GM19324 (cell line): ENCODE measurements around the gene SMPX.
"Not testable (repeated sequence)": the region's sequence is repeated elsewhere in the genome, so short reads cannot be mapped to it uniquely, and the experiment has no call there.

Experiments used
- ATAC-seq: cut with Tn5 transposase; IDR thresholded peaks from one replicate; pipeline ENCODE4 v1.9.1; 2021; ENCODE audit warnings: mild to moderate bottlenecking, moderate library complexity; ENCODE audit not compliant: unreplicated experiment, low FRiP score

SMPX gene

DNA sequence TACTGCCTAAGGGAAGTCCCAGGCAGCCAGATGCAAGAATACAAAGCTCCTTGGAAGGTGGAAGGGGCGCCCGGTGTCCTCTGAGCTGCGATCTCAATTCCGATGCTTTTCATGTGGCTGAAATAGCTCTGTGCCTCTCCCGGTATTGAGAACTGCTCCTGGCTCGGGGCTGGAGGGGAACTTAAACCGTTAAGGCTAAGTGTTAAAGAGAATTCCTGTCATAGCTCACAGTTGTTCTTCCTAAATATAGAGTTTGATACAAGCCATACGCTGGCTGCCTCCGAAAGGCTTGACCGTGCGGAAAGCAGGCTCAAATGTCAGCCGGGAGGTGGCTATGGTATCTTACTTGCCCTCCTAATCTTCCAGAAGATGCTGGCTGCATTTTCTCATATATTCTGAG is at the start of gene SMPX:
TSS of gene SMPX (minus strand) at position 157 of the 400 bp plus-strand sequence. CDS start 3,826 bp downstream, outside the sequence.
- ATAC-seq, result no peak

DNA sequence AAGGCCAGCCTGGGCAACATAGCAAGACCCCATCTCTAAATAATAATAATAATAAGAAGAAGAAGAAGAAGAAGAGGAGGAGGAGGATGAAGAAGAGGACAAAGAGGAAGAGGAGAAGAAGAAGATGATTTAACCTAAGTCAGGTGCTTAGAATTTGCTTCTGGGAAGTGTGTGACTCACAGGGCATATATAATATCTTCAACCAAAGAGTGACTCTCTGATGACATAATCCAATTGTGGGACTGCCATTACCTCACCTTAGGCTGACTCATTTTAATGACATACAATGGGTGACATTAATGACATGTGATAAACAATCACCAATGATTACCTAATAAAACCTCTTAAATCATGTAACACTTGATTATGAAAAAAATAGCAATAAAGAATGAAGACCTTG is 48.8 kb upstream of the SMPX start:
- ATAC-seq, result no peak

DNA sequence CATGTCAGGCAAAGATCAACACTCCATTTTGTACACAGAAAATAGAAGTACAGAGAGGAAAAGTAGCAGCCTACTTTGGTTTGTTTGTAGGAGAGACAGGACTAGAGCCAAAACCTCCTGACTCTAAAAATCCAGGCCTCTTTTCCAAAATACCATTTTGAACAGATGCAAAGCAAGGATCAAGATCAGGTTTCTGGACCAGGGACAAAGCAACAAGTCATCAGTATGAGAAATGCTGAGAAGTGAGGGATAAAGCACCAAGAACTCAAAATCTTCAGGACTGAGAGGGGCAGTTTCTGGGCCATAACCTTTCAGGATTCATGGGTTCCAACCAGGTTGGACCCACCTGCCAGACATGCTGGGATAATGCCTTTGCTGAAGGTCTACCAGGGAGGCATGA is 44.9 kb upstream of the SMPX start:
- ATAC-seq, result no peak

DNA sequence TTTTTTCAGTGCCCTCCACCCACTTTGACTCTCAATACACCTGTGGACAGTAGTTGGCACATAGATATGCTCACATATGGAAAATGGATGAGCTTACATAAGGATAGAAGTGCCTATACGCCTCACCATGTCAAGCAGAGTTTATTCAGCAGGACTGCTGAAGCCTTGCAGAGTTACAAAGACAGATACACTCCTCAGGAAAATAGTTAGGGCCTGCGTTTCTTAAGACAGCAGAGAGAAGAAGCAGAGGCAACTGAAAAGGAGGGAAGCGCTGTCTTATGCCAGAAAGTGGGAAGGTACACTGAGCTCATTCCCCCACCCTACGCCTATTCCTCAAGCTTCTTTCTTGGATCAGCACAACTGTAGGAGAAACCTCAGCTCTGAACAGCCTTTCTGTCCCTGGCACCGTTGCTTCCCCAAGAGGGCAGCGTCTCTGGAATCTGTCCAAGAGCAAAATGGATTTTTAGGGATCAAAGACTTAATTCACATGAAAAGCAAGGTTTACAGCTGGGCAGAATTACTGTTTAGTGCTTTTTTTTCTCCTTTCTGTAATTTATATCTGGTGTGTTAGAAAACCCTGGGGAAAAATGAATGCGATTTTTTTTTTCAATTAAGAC is 44.2 kb upstream of the SMPX start:
- ATAC-seq, result no peak

DNA sequence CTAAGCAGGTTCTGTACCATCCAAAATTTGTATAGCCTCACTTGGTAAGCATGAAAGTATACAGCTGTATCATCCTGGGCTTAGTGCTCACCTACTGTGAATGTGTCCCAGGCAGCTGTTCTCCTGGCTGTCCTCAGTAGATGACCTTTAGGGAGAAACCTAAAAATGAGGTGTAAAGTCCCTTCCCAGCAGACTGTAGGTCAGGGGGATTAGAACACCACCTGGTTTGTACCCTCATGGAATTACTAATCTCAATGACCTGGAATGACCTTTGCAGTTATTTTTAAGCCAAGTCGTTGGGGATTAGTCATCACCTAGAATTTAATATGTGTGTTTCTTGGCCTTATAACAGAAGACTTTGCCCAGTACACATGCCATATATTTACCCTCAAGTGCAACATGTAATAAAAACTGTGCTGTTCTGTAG is 42.4 kb upstream of the SMPX start:
- no peak for ATAC-seq

DNA sequence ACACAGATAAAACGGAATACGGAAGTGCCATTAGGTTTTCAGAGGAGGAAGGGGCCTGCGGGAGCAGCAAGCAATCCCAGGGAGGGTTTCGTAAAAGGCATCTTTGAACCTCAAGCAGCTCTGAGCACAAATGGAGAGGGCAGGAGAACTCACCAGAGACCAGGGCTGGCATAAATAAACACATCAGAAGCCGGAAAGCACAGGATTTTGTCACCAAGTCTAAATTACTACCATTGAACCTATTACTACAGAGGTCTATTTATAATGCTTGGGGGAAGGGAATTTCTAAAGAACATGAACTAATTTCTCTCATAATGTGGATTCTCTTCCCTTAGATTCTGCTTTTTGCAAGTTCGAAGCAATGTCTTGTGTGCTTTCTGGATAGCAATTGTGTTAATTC is 41.9 kb upstream of the SMPX start:
- ATAC-seq, result no peak

DNA sequence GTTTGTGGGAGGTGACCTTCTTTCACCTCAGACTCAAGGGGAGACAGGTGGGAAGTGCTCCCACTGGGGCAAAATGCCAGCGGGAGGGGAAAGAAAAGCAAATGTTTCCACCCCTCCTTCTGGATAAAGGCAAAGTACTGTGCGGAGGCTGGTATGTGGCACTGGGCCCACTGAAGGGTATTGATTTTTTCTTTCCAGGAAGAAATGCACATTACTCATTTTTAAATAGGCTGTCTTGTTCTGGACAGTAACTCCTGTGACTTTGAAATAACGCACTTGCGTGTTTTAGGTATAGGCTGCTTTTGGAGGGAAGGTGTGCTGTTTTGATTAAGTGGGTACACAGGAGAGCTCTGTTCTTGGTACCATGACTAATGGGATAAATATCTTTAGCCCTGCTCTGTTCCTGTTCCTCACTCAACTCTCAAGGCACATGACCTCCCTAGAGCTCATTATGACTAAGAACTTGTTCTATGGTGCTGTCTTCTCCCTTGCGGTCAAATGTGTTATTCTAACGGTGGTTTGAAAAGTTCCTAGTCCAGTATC is 40.8 kb upstream of the SMPX start:
- ATAC-seq, result peak; percentile 60

DNA sequence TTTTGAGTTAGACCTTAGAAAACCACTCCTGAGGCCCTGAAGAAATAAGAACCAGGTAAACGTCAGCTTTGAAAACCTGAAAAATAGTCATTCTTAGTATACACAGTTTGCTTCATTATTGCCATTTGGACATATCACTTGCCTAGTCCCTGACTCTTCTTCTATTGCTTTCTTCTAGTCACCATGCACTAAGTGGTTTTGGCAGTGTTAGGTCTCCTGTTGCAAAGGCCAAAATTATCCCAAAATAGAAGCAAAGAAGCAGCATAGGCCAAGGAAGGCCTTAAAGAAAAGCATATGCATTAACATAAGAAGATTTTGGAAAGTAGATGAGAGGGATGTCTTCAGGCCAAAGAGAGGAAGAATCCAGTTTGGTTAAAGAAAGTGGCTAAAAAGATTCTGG is 24.1 kb upstream of the SMPX start:
- ATAC-seq, result no peak

DNA sequence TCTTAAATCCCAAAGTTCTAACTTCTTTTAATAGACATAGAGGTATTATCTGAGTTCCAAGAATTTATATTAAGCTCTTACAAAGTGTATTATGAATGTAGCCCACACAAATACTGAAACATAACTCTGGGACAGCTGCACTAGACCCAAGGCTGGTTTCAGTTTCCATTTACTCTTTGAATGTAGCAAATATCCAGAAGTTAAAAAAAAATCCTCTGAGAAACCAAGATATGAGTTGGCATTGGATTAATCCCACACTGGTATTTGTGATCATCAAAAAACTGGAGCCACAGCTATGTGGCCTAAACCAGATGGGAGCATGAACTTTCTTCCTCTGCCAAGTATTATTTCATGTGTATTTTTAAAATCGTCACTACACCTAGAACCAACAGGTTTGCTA is 23.6 kb upstream of the SMPX start:
- ATAC-seq, result peak; percentile 68

DNA sequence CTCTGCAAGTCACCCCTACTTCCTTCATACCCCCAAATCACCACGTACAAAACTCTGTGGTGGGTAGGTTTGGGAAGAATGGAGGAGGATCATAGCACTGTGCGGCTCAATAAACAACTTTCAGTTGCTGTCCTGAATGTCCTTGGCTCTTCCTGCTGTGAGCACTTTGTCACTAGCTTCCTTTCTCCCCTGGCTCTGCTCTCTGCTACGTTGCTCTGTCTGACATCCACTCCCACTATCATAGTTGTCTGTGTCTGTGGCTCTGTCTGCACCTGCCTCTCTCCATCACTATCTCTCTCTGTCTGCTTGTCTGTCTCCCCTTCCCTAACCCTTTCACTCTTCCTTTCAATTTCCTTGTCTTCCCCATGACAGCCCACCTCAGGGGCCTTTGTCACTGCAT is 21.2 kb upstream of the SMPX start:
- ATAC-seq, result no peak

DNA sequence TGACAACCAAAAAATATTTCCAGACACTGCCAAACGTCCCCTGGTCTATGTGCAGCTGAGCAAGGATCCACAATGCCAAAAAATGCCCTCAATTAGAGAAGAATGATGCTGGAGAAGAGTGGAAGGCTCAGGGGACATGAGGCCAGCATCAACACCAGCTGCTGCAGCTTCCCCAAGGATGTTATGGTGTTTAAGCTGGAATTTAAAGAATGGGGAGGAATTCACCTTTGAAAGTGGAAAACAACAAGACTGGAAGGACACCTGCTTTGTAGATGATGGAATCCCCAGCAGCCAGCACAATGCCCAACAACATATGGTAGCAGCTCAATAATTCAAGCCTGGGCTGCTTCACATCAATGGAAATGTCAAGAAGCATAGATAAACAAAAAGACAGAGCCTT is 20.3 kb upstream of the SMPX start:
- ATAC-seq, result no peak

DNA sequence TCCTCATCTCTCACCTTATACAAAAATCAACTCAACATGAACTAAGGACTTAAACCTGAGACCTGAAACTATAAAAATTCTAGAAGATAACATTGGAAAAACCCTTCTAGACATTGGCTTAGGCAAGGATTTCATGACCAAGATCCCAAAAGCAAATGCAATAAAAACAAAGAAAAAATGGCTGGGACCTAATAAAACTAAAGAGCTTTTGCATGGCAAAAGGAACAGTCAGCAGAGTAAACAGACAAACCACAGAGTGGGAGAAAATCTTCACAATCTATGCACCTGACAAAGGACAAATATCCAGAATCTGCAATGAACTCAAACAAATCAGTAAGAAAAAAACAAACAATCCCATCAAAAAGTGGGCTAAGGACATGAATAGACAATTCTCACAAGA is 17.2 kb upstream of the SMPX start:
- ATAC-seq, result not testable (repeated sequence)

DNA sequence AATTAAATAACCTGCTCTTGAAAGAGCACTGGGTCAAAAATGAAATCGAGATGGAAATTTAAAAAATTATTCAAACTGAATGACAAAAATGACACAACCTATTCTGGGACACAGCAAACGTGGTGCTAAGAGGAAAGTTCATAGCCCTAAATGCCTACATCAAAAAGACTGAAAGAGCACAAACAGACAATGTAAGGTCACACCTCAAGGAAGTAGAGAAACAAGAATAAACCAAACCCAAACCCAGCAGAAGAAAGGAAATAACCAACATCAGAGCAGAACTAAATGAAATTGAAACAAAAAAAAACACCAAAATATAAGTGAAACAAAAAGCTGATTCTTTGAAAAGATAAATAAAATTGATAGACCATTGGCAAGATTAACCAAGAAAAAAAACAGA is 15.1 kb upstream of the SMPX start:
- ATAC-seq, result not testable (repeated sequence)

DNA sequence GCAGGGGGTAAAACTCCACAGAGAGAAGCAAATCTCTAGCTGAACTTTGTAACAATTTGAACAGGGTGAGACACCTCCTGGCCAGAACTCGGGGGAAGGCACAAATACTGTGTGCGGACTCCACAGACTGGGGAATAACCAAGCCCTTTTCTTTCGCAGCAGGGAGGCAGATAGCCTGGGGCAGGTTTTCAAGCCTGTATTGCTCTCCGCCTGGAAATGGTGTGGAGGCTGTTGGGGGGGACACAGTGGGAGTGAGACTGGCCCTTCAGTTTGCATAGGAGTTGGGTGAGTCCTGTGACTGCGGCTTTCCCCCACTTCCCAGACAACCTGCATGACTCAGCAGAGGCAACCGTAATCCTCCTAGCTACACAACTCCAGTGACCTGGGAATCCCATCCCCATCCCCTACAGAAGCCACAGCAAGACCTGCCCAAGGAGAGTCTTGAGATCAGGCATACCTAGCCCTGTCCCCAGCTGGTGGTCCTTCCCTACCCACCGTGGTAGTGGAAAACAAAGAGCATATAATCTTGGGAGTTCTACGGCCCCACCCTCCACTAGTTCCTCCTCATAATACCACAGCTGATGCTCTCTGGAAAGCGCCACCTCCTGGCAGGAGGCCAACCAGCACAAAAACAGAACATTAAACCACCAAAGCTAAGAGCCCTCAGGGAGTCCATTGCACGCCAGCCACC is 12.9 kb upstream of the SMPX start:
- no peak for ATAC-seq

DNA sequence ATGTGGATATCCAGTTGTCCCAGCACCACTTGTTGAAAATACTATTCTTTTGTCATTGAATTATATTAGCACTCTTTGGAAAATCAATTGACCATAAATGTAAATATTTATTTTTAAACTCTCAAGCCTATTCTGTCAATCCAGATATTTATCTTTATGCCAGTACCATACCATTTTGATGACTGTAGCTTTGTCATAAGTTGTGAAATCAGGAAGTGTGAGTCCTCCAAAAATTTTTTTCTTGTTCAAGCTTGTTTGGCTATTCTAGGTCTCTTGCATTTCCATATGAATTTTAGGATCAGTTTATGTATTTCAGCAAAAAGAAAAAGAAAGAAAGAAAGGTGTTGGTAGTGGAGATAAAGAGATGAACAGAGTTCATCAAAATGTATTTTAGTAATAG is 8.2 kb upstream of the SMPX start:
- ATAC-seq, result no peak

DNA sequence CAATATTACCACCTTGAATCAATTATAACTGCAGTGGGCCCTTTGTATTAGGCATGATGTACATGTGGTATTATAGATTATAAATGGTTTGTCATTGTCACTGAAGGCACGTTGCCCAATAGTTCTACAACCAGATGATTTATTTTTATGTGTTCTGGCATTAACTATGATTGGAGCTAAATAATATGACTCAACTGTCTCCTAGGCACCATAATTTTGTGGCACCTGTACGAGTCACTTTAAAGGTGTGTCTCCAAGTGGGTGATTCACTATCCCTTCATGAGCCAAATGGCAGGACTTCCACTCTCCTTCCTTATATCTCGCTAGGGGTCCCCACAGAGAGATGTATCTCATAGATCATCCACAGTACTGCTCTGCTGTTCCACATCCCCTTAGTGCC is 6.1 kb upstream of the SMPX start:
- ATAC-seq, result no peak

DNA sequence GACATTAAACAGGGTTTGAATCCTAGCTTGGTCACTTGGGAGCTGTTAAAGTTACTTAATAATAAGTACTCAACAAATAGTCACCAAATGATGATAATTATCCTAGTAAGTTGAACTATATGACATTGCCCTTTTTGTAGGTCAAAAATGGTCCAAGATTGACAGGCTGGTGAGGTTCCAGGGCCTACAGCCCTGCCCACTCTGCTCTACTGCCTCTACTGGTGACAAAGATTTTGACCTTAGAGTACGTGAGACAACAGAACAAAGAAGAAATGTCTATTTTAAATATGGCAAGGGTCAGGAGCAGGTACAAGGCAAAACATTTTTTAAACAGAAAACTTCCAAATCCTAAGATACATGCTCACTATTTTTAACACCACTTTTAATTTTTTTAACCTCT is 572 bp upstream of the SMPX start:
- ATAC-seq, result no peak

DNA sequence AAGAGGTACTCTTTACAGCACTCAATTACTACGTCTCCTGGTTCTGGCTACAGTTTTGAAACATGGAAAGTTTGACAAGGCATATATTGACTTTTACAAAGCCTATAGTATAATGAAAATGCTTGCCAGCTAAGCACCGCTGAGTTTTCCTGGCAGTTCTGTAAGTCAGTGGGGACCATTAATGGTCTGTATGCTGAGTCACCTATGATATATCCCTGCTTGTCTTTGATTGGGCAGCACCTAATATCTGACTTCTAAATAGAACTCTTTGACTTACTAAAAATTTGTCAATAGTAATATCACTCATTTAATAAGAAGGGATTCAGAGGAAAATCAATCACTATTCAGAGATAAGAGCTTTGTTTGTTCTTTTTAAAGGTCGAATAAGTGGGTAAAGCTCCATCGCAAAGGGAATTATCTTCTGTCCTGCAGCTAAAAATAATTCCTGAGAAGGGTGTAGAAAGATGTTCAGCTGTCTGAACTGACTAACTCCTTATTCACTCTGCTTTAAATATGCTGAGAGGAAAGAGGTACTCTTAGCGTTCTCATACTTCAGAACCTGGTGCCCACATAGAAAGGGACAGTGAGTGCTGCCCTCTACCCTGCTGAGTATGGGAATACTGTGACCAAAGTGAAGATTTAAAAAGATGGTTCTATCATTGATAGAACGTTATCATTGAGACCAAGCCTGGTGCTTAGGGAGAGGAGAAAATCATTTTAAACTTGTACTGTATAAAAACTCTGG is 959 bp downstream of the SMPX start:
- no peak for ATAC-seq

DNA sequence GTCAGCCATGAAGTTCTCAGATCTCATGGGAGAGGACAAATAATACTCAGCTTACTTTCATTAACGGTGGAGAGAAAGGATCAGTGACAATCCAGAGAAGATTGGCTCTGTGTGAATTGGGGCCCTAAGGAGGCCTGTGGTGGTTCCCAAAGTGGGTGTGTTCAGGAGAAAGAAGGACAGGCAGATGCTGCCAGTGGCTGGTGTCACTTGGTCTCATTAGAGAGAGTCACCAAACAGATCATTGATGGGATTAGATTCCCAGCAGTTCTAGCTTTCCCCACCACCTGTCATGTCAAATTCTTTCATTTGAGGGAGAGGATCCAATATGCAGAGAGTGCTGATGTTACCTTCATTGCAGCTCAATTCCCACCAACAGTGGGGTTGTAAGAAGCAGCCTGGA is 8.0 kb downstream of the SMPX start:
- no peak for ATAC-seq

DNA sequence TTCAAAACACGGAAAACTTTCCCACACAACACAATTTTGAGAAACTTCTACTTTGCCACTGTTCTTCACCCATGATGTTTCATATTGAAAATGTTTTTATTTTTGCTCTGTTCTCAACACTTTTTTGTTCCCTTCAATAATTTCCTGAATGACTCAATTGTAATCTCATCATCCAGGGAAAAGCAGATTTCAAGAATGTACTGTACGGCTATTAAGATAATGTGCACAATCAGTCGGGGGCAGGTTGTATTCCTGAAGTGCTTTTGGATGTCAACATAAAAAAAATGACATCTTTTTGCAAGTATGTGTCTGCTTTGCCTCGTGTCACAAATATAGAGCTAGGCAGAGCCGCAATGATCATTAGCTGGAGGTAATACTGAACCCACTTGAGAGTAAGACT is 9.7 kb downstream of the SMPX start:
- no peak for ATAC-seq

DNA sequence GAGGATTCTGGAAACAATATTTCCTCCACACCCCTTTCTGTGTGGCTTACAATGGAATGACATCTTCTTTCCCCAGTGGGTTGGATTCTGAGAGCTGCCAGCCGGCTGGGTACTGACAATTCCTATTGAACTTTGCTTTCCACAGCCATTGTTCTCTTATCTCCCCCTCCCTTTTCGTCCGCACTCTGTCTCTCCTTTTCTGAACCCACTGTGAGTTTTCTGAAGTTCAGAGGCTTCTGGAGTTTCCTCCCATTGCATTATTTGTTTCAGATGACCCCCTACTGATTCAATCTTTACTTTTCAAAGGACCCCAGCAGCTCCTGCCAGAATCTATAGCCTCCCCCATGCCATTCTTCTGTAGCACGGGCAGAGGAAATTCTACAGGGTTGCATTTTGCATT is 10.4 kb downstream of the SMPX start:
- ATAC-seq, result no peak

DNA sequence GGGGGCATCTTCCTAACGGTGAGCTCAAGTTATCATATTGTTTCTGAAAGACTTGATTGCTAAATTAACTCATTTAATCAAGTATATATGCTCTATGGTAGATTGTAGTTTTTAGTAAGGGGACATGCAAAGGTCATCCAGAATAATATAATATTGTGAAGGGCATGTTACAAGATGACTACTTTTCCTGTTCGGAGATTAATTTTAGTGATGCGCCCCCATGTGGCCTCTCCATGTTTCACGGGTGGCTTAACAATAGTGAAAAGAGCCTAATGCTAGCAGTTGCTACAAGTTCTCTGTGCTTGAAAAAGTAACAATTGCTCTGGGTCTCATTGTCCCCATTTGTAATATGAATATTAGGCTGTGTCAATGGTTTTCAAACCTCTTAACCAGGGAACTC is 12.2 kb downstream of the SMPX start:
- ATAC-seq, result no peak
